GM12891 (cell line): ENCODE results near the gene MAF.

Experiments
- POLR2A ChIP-seq: IDR thresholded peaks from 2 replicates; pipeline ENCODE4 v1.6.1; 2011; ENCODE audit warnings: low read depth, low read length, control low read depth
- POLR2AphosphoS5 ChIP-seq: IDR thresholded peaks from 2 replicates; pipeline ENCODE4 v1.6.1; 2011; ENCODE audit warnings: low read depth, low read length, control low read depth

DNA sequence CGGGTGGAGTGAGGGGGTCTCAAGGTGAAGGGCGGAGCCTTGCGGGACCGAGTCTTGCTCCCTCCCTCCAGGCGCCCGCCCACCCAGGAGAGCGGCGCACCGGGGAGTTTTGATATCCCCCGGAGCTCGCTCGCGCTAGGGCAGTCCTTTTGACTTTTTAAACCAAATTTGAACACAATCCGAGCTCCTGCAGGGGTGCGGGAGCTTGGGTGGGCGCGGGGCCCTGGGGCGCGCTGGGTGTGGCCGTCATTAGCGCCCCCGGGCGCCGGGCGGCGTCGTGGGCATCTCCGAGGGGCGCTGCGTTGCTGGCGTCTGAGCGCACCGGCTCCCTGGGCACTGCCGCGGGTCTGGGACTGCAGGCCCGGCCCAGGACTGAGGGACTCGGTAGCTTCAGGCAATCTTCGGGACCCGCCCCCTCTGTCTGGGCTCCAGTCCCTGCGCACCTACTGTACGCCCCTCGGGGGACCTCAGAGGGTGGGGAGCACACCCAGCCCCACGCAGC is 10.9 kb downstream of the MAF start:
- no peak for TF ChIP-seq POLR2AphosphoS5
- no peak for TF ChIP-seq POLR2A
